ENCODE data around the gene FSHR.

- no peak for TF ChIP-seq EP300 (IDR thresholded peaks at IDR 0.05; ENCODE audit: low read depth)
- TF ChIP-seq, protein P1, sequence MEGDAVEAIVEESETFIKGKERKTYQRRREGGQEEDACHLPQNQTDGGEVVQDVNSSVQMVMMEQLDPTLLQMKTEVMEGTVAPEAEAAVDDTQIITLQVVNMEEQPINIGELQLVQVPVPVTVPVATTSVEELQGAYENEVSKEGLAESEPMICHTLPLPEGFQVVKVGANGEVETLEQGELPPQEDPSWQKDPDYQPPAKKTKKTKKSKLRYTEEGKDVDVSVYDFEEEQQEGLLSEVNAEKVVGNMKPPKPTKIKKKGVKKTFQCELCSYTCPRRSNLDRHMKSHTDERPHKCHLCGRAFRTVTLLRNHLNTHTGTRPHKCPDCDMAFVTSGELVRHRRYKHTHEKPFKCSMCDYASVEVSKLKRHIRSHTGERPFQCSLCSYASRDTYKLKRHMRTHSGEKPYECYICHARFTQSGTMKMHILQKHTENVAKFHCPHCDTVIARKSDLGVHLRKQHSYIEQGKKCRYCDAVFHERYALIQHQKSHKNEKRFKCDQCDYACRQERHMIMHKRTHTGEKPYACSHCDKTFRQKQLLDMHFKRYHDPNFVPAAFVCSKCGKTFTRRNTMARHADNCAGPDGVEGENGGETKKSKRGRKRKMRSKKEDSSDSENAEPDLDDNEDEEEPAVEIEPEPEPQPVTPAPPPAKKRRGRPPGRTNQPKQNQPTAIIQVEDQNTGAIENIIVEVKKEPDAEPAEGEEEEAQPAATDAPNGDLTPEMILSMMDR (IDR thresholded peaks at IDR 0.05): no peak
- no peak for TF ChIP-seq POLR2A (IDR thresholded peaks at IDR 0.05)
- no peak for TF ChIP-seq POLR2AphosphoS5 (IDR thresholded peaks at IDR 0.05)
These were observed 7.8 kb upstream of the FSHR start for GRCh38 chr2:49162151-49162550.
